Measurements from ENCODE around the gene TPRKB.
"Not testable (repeated sequence)": the region's sequence is repeated elsewhere in the genome, so short reads cannot be mapped to it uniquely, and the experiment has no call there.

Gene TPRKB

GRCh38 chr2:73739101-73739500 lies 2.0 kb upstream of the TPRKB start:
- no peak for DNase-seq (ENCODE audit: low read depth in 2 of 2)

DNA sequence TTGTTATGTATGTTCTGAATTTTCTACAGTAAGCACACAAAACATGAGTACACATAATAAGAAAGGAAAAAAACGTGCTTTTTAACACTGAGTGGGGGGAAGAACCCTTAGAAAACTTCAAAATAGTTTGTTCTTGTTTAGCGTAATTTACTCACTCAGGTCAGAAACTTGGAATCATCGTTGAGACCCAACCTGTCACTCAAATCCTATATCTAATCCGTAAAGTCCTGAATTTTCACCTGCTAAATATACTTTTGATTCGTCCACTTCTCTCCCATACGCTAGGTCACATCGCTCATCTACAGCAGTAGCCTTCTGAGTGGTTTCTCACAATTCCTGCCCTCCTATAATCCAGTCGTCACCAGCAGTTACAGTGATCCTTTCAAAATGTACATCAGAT lies 767 bp downstream of the TPRKB start:
- DNase-seq (ENCODE audit: low read depth in 2 of 2), result no peak

DNA sequence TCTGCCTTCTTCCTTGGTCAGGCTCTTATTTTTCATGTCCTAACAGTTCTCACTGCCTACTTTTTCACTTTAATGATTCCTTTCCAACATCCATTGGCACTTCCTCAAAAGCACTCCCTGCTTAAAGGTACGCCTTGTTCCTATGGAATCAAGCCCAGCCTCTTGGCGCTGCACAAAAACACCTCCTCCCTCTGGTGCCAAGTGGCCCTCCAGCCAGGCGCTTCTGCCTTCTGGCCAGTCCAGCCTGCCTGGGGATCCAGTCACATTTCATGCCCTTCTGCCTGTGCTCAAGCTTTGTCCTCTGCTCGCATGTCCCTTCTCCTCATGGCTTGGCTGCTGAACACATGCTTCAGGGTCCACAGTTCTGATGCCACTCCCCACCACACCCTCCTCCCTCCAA lies 6.3 kb downstream of the TPRKB start:
- no peak for DNase-seq (ENCODE audit: low read depth in 2 of 2)

DNA sequence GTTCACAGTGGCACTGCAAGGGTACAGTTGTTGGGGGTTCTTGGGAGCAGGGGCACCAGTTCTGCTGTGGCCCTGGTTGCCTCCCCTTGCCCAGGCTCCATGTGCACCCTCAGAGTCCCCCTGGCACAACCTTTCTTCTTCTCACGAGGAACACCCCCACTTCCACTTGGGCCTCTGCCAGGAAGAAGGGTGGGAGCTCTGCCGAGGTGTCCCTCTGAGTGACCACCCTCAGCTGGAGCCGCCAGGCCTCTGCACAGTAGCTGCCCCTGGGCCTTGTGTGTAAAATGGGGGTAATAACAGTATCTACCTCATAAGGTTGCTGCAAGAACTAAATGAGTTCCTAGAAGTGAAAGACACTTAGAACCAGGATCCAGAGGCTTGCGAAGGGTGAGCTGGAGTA lies 8.4 kb downstream of the TPRKB start:
- DNase-seq (ENCODE audit: low read depth in 2 of 2), result no peak

- DNase-seq (ENCODE audit: low read depth in 2 of 2), result no peak
Observed at GRCh38 chr2:73728043-73728442, 9.1 kb downstream of the TPRKB start.

DNA sequence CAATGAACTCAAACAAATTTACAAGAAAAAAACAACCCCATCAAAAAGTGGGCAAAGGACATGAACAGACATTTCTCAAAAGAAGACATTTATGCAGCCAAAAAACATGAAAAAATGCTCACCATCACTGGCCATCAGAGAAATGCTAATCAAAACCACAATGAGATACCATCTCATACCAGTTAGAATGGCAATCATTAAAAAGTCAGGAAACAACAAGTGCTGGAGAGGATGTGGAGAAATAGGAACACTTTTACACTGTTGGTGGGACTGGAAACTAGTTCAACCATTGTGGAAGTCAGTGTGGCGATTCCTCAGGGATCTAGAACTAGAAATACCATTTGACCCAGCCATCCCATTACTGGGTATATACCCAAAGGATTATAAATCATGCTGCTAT lies 10.5 kb downstream of the TPRKB start:
- not testable (repeated sequence) for DNase-seq (ENCODE audit: low read depth in 2 of 2)

GRCh38 chr2:73718851-73719621 lies 18.1 kb downstream of the TPRKB start:
- DNase-seq (ENCODE audit: low read depth in 2 of 2), result no peak

DNA sequence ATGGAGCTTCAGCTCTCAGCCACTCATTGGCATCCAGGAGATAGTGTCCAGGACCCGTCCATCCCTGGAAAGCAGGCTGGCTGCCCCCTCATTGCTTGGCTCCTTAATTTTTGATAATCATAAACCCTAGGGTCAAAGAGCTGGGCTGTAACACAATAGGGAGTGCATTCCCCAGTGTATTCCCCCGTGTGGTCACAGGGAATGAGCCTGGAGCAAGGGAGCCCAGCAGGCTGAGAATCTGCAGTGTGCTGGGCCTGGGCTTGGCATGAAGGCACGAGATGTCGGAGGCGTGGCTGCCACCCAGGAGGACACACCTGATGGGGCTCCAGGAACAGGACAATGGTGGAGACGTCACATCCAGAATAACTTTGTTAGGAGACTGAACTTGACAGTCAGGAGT lies 18.7 kb downstream of the TPRKB start:
- no peak for DNase-seq (ENCODE audit: low read depth in 2 of 2)

GRCh38 chr2:73717695-73718094 lies 19.4 kb downstream of the TPRKB start:
- DNase-seq (ENCODE audit: low read depth in 2 of 2), result not testable (repeated sequence)

DNA sequence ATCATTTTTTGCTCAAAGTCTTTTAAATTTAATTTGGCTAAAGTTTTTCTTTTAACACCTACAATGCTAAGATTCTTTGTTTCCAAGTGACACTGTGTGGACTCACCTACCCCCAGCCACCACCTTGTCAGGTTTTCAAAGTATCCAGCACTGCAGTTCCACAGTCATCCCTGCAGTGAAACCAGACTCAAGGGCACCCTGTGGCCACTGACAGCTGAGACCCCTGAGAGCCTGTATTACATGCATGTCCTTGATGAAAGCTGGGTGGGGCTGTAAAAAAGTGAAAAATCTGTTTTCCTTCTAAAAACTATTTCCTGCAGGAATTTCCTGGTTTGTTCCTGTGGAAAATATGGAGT lies 19.9 kb downstream of the TPRKB start:
- DNase-seq (ENCODE audit: low read depth in 2 of 2), result no peak

- DNase-seq (ENCODE audit: low read depth in 2 of 2), result no peak
Observed at GRCh38 chr2:73716543-73717250, 20.4 kb downstream of the TPRKB start.

DNA sequence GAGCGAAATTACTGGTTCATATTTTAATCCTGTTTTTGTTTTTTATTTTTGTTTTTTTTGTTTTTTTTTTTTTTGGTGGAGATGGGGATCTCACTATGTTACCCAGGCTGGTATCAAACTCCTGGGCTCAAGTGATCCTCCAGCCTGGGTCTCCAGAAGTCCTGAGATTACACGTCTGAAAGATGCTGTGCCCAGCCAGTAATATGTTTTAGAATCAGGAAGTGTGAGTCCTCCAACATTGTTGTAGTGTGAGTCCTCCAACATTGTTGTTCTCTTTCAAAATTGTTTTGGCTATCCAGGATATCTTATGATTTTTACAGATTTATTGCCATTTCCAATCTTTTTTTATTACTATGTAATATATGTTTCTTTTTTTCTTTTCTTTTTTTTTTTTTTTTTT lies 23.1 kb downstream of the TPRKB start:
- no peak for DNase-seq (ENCODE audit: low read depth in 2 of 2)

GRCh38 chr2:73708527-73708926 lies 28.6 kb downstream of the TPRKB start:
- no peak for DNase-seq (ENCODE audit: low read depth in 2 of 2)

GRCh38 chr2:73707636-73708035 lies 29.5 kb downstream of the TPRKB start:
- DNase-seq (ENCODE audit: low read depth in 2 of 2), result no peak

DNA sequence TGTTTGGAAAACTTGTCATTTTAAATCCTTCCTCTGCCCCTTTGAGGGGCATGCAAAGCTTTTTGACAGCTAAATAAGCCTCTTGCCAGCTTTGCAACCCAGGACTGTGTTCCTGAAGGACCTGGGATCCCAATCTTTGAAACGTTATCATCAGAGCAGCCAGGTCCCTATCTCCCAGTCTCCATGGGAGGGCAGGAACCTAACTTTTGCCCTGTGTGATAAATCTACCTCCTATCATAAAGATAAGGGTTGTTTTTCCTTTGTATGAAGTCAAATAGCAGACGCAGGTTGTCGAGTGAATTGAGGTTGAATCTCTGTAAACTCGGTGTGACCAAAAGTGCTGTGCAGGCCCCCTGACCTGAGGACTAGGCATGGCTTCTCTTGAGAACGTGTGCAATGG lies 30.1 kb downstream of the TPRKB start:
- DNase-seq (ENCODE audit: low read depth in 2 of 2), result no peak

DNA sequence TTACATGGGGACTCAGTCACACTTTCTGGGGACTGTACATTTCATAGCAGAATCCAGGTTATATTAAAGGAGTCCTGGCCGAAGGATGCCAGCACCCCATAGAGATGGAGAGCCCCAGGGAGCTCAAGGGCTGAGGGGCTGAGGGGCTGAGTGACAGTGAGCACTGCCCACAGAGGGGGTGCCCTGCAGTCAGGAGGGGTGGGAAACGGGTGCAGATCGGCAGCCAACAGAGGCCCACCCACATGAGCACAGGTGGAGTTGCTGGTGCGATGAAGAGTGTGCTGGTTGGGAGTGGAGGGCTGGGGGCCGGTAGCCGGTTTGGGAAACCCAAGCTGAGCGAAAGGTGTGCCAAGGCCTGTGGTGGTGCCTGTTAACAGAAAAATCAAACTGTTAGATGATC lies 32.1 kb downstream of the TPRKB start:
- no peak for DNase-seq (ENCODE audit: low read depth in 2 of 2)

GRCh38 chr2:73704285-73704684 lies 32.9 kb downstream of the TPRKB start:
- no peak for DNase-seq (ENCODE audit: low read depth in 2 of 2)

GRCh38 chr2:73703675-73704074 lies 33.5 kb downstream of the TPRKB start:
- DNase-seq (ENCODE audit: low read depth in 2 of 2), result no peak

- not testable (repeated sequence) for DNase-seq (ENCODE audit: low read depth in 2 of 2)
Observed at GRCh38 chr2:73702852-73703493, 34.2 kb downstream of the TPRKB start.

DNA sequence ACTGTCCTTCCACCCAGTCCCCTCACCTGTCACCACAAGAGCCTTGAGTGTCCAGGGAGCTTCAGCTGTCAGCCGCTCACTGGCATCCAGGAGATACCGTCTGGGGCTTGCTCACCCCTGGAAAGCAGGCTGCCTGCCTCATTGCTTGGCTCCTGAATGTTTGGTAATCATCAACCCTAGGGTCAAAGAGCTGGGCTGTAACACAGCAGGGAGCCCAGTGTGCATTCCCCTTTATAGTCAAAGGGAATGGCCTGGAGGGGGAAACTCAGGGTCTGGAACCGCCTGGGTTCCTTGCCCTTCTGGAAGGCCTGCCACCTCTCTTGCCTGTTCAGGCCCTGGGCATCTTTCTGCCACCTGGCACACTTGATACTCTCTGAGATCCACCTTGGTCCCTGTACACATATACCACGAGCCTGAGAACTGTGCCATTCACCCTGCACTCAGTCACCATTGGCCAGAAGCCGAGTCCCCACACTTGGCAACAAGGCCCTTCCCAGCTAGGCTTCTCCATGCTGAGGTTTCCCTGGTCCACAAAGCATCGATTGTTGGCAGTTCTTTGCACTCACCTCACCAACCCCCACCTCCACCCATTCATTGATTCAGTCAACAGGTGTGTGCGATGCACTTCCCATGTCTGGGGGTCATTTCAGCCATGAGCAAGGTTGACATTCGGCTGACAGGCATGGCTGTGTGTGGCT lies 35.0 kb downstream of the TPRKB start:
- no peak for DNase-seq (ENCODE audit: low read depth in 2 of 2)

DNA sequence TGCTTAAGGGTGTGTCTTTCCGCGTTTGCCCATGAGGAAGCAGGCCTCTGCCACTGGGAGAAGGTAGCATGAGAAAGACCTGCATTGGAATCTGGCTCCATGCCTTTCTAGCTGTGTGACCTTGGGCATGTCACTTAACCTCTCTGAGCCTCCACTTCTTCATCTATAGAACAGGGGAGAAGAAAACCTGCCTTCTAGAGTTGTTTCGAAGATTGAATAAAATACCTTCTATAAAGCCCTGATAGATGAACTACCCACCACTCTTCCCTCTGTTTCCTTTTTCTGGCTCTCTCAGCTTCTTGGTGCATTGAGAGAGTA lies 35.7 kb downstream of the TPRKB start:
- DNase-seq (ENCODE audit: low read depth in 2 of 2), result not testable (repeated sequence)

- no peak for DNase-seq (ENCODE audit: low read depth in 2 of 2)
Observed at GRCh38 chr2:73700661-73701447, 36.3 kb downstream of the TPRKB start.

All from stimulated activated CD4-positive, alpha-beta T cell treated with anti-CD3 and anti-CD28 coated beads, Interleukin-12 subunit alpha, Interleukin-12 subunit beta, amount 100 ng/mL, for 24 hours (primary cell).